ENCODE results near the gene JAZF1.

GRCh38 chr7:27976531-27976930 is 204.1 kb downstream of the JAZF1 start:
- TF ChIP-seq CTCF (conservative IDR thresholded peaks at IDR 0.05; ENCODE audit: low read depth, low read length): no peak
- TF ChIP-seq EZH2 (IDR thresholded peaks at IDR 0.05; ENCODE audit: borderline replicate concordance, low read depth, low read length, poor library complexity, severe bottlenecking): no peak
